Ovary (tissue), 9 donors: ENCODE data around the gene ARHGEF11. TPM values are rescaled to one million over a fixed set of nuclear protein-coding genes. Genes with fewer than 3 reads are reported as not detected.

Source experiments
- DNase-seq, 5 donors: peaks; one replicate each; pipeline ENCODE4 v3.0.0-alpha.2; 2019 to 2020
- H3K27ac ChIP-seq, 2 donors: fragments of 200-600 bp; one replicate each; pipeline versions ENCODE4 v1.5.1 to v1.8.0; 2019 to 2022
- H3K27me3 ChIP-seq: fragments of 200-600 bp; one replicate; pipeline ENCODE4 v1.8.0; 2022
- H3K36me3 ChIP-seq: fragments of 200-600 bp; sonication (generic); one replicate; pipeline ENCODE4 v1.5.1; 2019
- H3K4me1 ChIP-seq: one replicate; pipeline ENCODE4 v1.8.1; 2013; ENCODE audit warnings: mild to moderate bottlenecking, moderate library complexity; ENCODE audit not compliant: insufficient read depth
- H3K4me3 ChIP-seq: fragments of 200-600 bp; sonication (generic); one replicate; pipeline ENCODE4 v1.5.1; 2017
- H3K9me3 ChIP-seq, 2 donors: fragments of 200-600 bp in 1 of 2; sonication (generic) in 1 of 2; one replicate each; pipeline versions ENCODE4 v1.5.1 to v1.8.1; 2013 to 2019; ENCODE audit warnings: mild to moderate bottlenecking in 1 of 2, moderate library complexity in 1 of 2
- CTCF ChIP-seq, 3 donors: fragments of 450-650 bp in 2 of 3; fragments of 200-600 bp in 1 of 3; IDR thresholded peaks; one replicate each; pipeline versions ENCODE4 v1.5.1 to v1.8.0; 2016 to 2022; ENCODE audit warnings: antibody characterized with exemption in 3 of 3, mild to moderate bottlenecking in 1 of 3
- EP300 ChIP-seq: sonication (generic); formaldehyde crosslinking; IDR thresholded peaks from one replicate; pipeline ENCODE4 v1.6.1; 2017; ENCODE audit warnings: antibody characterized with exemption
- POLR2A ChIP-seq: fragments of 450-650 bp; IDR thresholded peaks from one replicate; pipeline ENCODE4 v1.6.1; 2017; ENCODE audit warnings: antibody characterized with exemption, mild to moderate bottlenecking, moderate library complexity
- WGBS, 3 donors: extraction: QIAGEN DNeasy Blood & Tissue Kit in 1 of 3; methylation state at CpG; one replicate each; pipeline versions ENCODE4 v1.1.5 to v1.1.7; 2013 to 2017; 5-methylcytosine and 5-hydroxymethylcytosine counted together
- intact Hi-C, 4 donors: fragments of 100-400 bp; cut with DNase I; formaldehyde crosslinking; loops; one replicate each; pipeline versions ENCODE4 v1.11.0 to v1.15.1; 2022 to 2023
- polyA plus RNA-seq, 2 donors: library from polyadenylated mRNA; stranded (reverse); fragments of 200-250 nt in 1 of 2; fragments of 350-450 nt in 1 of 2; fragmentation: Illumina TruSeq in 1 of 2; extraction: RNeasy Lipid Tissue Mini Kit (QIAGEN cat#74804) in 1 of 2; gene quantifications; one replicate each; pipeline ENCODE4 v1.2.3, GENCODE V29; 2013 to 2014
- total RNA-seq, 7 donors: library from RNA; depleted of rRNA in 2 of 7; stranded (reverse); fragments of >200 nt in 2 of 7; fragmentation: NEBNext Ultra II Directional in 3 of 7; extraction: Animal tissue kit (Norgen Biotek cat#: 25700) in 3 of 7; gene quantifications; one replicate each; pipeline versions ENCODE4 v1.1.0 to v1.2.4, GENCODE V29; 2016 to 2023
- donor health status: DM: no; HTN: no; CAD: no; lungs with moderate emphysema.
- donor health status: DM: no; HTN: no; CAD: no.
- donor health status: Bipolar disorder and iron deficiency.
- donor health status: DM: yes; HTN: yes; CAD: no.
- donor health status: DM: no; HTN: no; CAD: no.
- donor health status: DM: yes; HTN: yes; CAD: no.

ARHGEF11 gene
- total and polyA plus RNA-seq, 9 donors, result 14.3 to 43.9 (median 26.8) TPM

- Histone ChIP-seq H3K36me3 (no peaks in the 10 kb centered on the region), H3K9me3 (no peaks in the 10 kb centered on the region), H3K27ac (no peak overlapping the region), H3K4me3 (no peak overlapping the region), H3K27me3 (no peaks in the 10 kb centered on the region), H3K4me1 (peaks cover 35% of the 10 kb centered on the region)
- intact Hi-C loops, result no loop called here
- TF ChIP-seq EP300 (no peak), POLR2A (no peak), CTCF (IDR thresholded peaks at IDR 0.05) (no peak)
- WGBS, 3 donors, result 85 to 94% (median 88%) methylated on average over 4 of the region's 4 CpGs
- DNase-seq, result no peak
These were observed 144.0 kb downstream of the ARHGEF11 start for GRCh38 chr1:156901590-156901900.

- no peak for TF ChIP-seq CTCF (IDR thresholded peaks at IDR 0.05)
- no peak for TF ChIP-seq POLR2A
- TF ChIP-seq EP300, result no peak
- Histone ChIP-seq H3K4me1 (peaks cover 37% of the 10 kb centered on the region), H3K36me3 (no peaks in the 10 kb centered on the region), H3K9me3 (no peaks in the 10 kb centered on the region), H3K27ac (no peak overlapping the region), H3K4me3 (no peak overlapping the region), H3K27me3 (no peaks in the 10 kb centered on the region)
- no peak for DNase-seq
- WGBS, 3 donors, result 56 to 72% (median 69%) methylated on average over 6 of the region's 6 CpGs
- intact Hi-C loops, result no loop called here
These were observed 144.5 kb downstream of the ARHGEF11 start for GRCh38 chr1:156900896-156901589.

GRCh38 chr1:156899956-156900718 lies 145.4 kb downstream of the ARHGEF11 start:
- H3K4me1 ChIP-seq, result peaks cover 37% of the 10 kb centered on the region
- 48 to 60% (median 56%) methylated on average over 12 of the region's 12 CpGs for WGBS, 3 donors
- no peak for TF ChIP-seq POLR2A
- TF ChIP-seq CTCF (IDR thresholded peaks at IDR 0.05), result no peak
- TF ChIP-seq EP300, result no peak
- H3K36me3 ChIP-seq, result no peaks in the 10 kb centered on the region
- no peaks in the 10 kb centered on the region for H3K27me3 ChIP-seq
- H3K4me3 ChIP-seq, result no peak overlapping the region
- intact Hi-C loops, result no loop called here
- no peaks in the 10 kb centered on the region for H3K9me3 ChIP-seq
- H3K27ac ChIP-seq, result no peak overlapping the region
- no peak for DNase-seq

- Histone ChIP-seq H3K4me1 (peaks cover 38% of the 10 kb centered on the region), H3K36me3 (no peaks in the 10 kb centered on the region), H3K9me3 (no peaks in the 10 kb centered on the region), H3K4me3 (no peak overlapping the region), H3K27ac (no peak overlapping the region), H3K27me3 (no peaks in the 10 kb centered on the region)
- WGBS, 3 donors, result 70 to 82% (median 81%) methylated on average over 12 of the region's 12 CpGs
- no peak for DNase-seq
- TF ChIP-seq CTCF (IDR thresholded peaks at IDR 0.05), result no peak
- TF ChIP-seq POLR2A, result no peak
- no peak for TF ChIP-seq EP300
- intact Hi-C loops, result no loop called here
These were observed 146.4 kb downstream of the ARHGEF11 start for GRCh38 chr1:156898971-156899664.
